ENCODE measurements around the gene PRPF40A.

DNA sequence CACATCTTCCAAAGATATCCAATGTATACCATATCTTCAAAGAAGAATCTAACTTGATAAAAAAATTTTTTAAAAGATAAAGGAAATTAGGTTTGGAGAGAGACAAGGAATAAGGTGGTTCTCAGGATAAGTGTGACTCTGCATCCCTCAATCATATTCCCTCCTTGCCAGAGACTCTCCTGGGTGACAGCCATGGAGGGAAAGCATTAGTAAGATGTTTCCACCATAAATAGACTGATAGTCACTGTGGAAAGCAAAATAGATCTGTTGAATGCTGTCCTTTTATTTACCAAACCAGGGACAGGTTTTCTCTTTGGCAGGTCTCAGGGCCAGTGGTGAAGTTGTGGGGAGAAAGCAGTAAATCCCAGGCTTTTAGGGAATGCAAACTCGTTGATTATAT is 107.6 kb downstream of the PRPF40A start:
- TF ChIP-seq TCF12 (IDR thresholded peaks at IDR 0.05) (no peak), TCF12 (CRISPR knock-in tag; IDR thresholded peaks at IDR 0.05) (no peak), ASH2L (IDR thresholded peaks at IDR 0.05; ENCODE audit: insufficient read length, low read depth, low read length) (no peak), GABPB1 (CRISPR knock-in tag; IDR thresholded peaks at IDR 0.05) (no peak), ZNF660 (CRISPR knock-in tag; IDR thresholded peaks at IDR 0.05; ENCODE audit: borderline replicate concordance, low read depth) (no peak), TAF1 (CRISPR knock-in tag; IDR thresholded peaks at IDR 0.05) (no peak), ZFX (CRISPR knock-in tag; IDR thresholded peaks at IDR 0.05; ENCODE audit: low read depth) (no peak), POLR2A (IDR thresholded peaks at IDR 0.05; ENCODE audit: insufficient read depth in 1 of 2, low read depth in 2 of 2, low read length in 2 of 2) (no peak), SRF (IDR thresholded peaks at IDR 0.05; ENCODE audit: low read depth, low read length) (no peak)
- TF ChIP-seq, protein P1, sequence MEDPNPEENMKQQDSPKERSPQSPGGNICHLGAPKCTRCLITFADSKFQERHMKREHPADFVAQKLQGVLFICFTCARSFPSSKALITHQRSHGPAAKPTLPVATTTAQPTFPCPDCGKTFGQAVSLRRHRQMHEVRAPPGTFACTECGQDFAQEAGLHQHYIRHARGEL (CRISPR knock-in tag; IDR thresholded peaks at IDR 0.05): no peak
- TF ChIP-seq, protein P2, sequence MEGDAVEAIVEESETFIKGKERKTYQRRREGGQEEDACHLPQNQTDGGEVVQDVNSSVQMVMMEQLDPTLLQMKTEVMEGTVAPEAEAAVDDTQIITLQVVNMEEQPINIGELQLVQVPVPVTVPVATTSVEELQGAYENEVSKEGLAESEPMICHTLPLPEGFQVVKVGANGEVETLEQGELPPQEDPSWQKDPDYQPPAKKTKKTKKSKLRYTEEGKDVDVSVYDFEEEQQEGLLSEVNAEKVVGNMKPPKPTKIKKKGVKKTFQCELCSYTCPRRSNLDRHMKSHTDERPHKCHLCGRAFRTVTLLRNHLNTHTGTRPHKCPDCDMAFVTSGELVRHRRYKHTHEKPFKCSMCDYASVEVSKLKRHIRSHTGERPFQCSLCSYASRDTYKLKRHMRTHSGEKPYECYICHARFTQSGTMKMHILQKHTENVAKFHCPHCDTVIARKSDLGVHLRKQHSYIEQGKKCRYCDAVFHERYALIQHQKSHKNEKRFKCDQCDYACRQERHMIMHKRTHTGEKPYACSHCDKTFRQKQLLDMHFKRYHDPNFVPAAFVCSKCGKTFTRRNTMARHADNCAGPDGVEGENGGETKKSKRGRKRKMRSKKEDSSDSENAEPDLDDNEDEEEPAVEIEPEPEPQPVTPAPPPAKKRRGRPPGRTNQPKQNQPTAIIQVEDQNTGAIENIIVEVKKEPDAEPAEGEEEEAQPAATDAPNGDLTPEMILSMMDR (CRISPR knock-in tag; IDR thresholded peaks at IDR 0.05): no peak
- TF ChIP-seq, protein P3, sequence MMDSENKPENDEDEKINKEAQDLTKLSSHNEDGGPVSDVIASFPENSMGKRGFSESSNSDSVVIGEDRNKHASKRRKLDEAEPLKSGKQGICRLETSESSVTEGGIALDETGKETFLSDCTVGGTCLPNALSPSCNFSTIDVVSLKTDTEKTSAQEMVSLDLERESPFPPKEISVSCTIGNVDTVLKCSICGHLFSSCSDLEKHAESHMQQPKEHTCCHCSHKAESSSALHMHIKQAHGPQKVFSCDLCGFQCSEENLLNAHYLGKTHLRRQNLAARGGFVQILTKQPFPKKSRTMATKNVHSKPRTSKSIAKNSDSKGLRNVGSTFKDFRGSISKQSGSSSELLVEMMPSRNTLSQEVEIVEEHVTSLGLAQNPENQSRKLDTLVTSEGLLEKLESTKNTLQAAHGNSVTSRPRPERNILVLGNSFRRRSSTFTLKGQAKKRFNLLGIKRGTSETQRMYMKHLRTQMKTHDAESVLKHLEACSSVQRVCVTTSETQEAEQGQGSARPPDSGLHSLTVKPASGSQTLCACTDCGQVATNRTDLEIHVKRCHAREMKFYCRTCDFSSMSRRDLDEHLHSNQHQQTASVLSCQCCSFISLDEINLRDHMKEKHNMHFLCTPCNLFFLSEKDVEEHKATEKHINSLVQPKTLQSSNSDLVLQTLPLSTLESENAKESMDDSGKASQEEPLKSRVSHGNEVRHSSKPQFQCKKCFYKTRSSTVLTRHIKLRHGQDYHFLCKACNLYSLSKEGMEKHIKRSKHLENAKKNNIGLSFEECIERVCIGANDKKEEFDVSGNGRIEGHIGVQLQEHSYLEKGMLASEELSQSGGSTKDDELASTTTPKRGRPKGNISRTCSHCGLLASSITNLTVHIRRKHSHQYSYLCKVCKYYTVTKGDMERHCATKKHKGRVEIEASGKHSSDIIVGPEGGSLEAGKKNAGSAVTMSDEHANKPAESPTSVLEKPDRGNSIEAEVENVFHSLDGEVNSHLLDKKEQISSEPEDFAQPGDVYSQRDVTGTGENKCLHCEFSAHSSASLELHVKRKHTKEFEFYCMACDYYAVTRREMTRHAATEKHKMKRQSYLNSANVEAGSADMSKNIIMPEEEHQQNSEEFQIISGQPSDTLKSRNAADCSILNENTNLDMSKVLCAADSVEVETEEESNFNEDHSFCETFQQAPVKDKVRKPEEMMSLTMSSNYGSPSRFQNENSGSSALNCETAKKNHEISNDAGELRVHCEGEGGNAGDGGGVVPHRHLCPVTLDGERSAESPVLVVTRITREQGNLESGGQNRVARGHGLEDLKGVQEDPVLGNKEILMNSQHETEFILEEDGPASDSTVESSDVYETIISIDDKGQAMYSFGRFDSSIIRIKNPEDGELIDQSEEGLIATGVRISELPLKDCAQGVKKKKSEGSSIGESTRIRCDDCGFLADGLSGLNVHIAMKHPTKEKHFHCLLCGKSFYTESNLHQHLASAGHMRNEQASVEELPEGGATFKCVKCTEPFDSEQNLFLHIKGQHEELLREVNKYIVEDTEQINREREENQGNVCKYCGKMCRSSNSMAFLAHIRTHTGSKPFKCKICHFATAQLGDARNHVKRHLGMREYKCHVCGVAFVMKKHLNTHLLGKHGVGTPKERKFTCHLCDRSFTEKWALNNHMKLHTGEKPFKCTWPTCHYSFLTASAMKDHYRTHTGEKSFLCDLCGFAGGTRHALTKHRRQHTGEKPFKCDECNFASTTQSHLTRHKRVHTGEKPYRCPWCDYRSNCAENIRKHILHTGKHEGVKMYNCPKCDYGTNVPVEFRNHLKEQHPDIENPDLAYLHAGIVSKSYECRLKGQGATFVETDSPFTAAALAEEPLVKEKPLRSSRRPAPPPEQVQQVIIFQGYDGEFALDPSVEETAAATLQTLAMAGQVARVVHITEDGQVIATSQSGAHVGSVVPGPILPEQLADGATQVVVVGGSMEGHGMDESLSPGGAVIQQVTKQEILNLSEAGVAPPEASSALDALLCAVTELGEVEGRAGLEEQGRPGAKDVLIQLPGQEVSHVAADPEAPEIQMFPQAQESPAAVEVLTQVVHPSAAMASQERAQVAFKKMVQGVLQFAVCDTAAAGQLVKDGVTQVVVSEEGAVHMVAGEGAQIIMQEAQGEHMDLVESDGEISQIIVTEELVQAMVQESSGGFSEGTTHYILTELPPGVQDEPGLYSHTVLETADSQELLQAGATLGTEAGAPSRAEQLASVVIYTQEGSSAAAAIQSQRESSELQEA (CRISPR knock-in tag; IDR thresholded peaks at IDR 0.05; ENCODE audit: not compliant biosample characterization): no peak

Measured in HepG2 (cell line).